ENCODE measurements around the gene CCDC30. TPM values are rescaled to one million over a fixed set of nuclear protein-coding genes. Genes with fewer than 3 reads are reported as not detected.

The CCDC30 gene
- total RNA-seq, 4 donors from 2014 or later, result 1.5 to 11.0 (median 6.0) TPM

DNA sequence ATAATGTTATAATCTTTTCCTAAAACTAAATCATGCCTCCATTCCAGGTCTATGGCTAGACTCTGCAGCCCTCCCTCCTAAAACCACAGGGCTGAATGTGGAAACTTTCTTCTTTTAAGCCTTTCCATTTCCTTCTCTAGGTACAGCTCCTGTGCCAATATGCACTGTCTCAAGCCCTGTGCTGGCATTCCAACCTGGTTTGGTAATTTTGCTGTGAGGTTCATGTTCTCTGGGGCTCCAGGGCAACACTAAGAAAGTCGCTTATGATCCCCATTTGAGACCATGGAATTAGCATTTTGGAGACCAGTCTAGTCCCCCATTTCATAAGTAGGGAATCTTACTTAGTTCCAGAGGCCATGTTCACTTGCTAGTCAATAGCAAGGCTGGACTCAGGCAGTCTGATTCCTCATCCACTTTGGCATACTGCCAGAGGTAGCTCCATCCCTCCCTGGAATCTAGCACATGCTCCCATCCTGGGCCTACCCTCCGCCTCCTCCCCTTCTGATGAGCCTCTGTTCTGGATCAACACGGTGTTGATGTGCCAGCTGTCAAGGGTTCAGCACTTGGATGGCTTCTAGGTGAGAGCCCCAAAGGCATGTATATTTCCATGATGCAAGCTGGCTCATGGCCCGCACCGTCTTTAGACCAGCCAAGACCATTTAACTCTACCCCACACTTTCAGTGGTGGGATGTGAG, 43.8 kb upstream of the CCDC30 start:
- intact Hi-C loops (cut with DNase I; ENCODE audit: low total_unique reads), result no loop called here
- peak; percentile 73 to 79 for DNase-seq
- Histone ChIP-seq H3K36me3 (no peaks in the 10 kb centered on the region), H3K27ac (peak overlapping the region in 1 of 2 donors; percentile 11), H3K27me3 (no peaks in the 10 kb centered on the region), H3K4me3 (no peak overlapping the region), H3K9me3 (no peaks in the 10 kb centered on the region), H3K4me1 (peaks cover 4 to 6% of the 10 kb centered on the region in 2 donors)
- TF ChIP-seq, protein P1, sequence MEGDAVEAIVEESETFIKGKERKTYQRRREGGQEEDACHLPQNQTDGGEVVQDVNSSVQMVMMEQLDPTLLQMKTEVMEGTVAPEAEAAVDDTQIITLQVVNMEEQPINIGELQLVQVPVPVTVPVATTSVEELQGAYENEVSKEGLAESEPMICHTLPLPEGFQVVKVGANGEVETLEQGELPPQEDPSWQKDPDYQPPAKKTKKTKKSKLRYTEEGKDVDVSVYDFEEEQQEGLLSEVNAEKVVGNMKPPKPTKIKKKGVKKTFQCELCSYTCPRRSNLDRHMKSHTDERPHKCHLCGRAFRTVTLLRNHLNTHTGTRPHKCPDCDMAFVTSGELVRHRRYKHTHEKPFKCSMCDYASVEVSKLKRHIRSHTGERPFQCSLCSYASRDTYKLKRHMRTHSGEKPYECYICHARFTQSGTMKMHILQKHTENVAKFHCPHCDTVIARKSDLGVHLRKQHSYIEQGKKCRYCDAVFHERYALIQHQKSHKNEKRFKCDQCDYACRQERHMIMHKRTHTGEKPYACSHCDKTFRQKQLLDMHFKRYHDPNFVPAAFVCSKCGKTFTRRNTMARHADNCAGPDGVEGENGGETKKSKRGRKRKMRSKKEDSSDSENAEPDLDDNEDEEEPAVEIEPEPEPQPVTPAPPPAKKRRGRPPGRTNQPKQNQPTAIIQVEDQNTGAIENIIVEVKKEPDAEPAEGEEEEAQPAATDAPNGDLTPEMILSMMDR (IDR thresholded peaks at IDR 0.05), result no peak
- TF ChIP-seq POLR2A (IDR thresholded peaks at IDR 0.05), result no peak

DNA sequence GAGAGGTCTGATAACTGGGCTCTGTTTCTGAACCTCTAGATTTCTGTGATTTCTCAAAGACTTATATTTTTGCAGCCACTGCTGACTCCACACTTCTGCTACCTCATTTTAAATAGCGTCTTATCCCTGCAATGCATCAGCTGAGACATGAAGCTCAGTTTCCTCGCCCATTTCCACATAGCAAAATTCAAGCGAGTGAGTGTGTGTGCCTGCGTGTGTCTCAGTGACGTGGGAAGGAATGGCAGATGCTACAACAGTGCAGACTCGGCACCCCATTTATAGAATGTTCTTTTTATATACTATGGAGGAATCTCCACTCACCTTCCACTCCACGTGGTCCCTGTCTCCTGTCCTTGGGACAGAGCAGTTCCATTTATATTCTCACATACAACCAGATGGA, 43.0 kb upstream of the CCDC30 start:
- TF ChIP-seq POLR2A (IDR thresholded peaks at IDR 0.05), result no peak
- TF ChIP-seq, protein P1 (IDR thresholded peaks at IDR 0.05), result no peak
- Histone ChIP-seq H3K36me3 (no peaks in the 10 kb centered on the region), H3K27me3 (no peaks in the 10 kb centered on the region), H3K4me3 (no peak overlapping the region), H3K27ac (no peak overlapping the region), H3K4me1 (peaks cover 4 to 6% of the 10 kb centered on the region in 2 donors), H3K9me3 (no peaks in the 10 kb centered on the region)
- no peak for DNase-seq
- intact Hi-C loops (cut with DNase I; ENCODE audit: low total_unique reads), result no loop called here

DNA sequence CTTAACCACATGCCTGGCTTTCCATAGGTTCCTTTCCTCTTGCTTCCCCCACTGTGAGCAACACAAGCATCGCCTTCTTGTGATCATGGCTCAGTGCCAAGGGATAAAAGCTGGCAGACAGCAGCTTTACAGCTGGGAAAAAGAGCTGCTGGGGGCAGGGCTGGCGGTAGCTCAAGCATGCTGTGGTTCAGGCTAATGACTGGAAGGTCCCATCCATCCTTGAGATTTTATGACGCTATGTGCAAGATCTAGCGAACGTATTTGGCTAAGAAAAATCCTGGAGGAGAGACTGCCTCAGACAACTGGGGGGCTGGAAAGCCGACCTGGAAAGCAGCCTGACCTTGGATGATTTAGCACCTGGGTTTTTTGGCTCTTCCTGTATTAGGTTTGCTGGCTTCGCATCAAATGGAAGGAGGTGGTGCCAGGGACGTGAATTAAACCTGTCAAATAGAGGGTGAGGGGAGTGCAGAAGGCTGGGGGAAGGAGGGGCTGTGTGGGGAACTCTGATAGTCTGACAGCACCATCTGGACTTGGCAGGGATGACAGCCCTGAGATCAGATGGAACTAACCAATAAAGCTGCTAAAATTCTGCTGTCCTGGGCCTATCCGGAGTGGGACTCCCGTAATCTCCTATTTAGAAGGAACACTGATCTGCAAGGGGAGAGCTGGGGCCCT, 42.0 kb upstream of the CCDC30 start:
- Histone ChIP-seq H3K4me3 (no peak overlapping the region), H3K36me3 (no peaks in the 10 kb centered on the region), H3K27me3 (no peaks in the 10 kb centered on the region), H3K9me3 (no peaks in the 10 kb centered on the region), H3K4me1 (peaks cover 4 to 6% of the 10 kb centered on the region in 2 donors), H3K27ac (peak overlapping the region in 1 of 2 donors; percentile 33)
- peak; percentile 86 to 87 for DNase-seq
- no peak for TF ChIP-seq POLR2A (IDR thresholded peaks at IDR 0.05)
- TF ChIP-seq, protein P1 (IDR thresholded peaks at IDR 0.05), result no peak
- intact Hi-C loops (cut with DNase I; ENCODE audit: low total_unique reads), result no loop called here

DNA sequence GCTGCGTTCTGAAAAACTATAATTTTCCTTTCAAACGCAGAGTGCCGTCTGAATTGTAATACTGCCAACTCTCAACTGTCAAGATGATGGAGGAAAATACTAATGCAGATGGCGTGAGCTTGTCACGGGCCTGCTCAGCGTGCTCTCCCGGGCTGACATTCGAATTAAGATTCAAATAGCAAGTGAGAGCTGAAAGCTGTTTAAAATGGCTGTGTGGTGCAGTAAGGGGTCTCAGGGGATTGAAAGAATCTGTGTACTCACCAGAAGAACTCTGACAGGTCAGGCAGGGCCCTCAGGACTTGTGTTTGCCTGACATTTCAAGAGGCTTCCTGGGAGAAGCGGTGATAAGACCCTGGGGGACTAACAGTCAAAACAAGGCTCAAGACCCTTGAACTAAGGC, 40.3 kb upstream of the CCDC30 start:
- no peak overlapping the region for H3K4me3 ChIP-seq
- H3K36me3 ChIP-seq, result no peaks in the 10 kb centered on the region
- no peak overlapping the region for H3K27ac ChIP-seq
- DNase-seq, result no peak
- no peaks in the 10 kb centered on the region for H3K27me3 ChIP-seq
- H3K4me1 ChIP-seq, result peaks cover 4 to 6% of the 10 kb centered on the region in 2 donors
- intact Hi-C loops (cut with DNase I; ENCODE audit: low total_unique reads), result no loop called here
- TF ChIP-seq, protein P1 (IDR thresholded peaks at IDR 0.05), result no peak
- H3K9me3 ChIP-seq, result no peaks in the 10 kb centered on the region

DNA sequence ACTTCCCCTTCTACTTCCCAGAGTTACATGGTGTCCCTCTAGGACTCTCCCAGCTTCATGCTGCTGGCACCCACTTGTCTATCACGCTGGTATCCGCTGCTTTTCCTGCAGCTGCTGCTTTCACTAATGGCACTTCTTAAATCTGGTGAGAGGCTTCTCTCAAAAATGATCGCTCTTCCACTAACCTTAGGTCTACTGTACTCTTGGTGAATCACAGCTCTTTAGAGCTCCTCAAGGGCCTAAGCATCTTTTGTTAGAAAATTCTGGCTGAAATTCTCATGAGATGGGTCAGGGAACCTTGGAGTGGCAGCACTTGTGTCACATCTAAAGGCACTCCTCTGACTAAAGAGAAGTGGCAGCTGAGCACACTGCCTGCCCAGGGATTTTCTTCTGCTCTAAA, 39.4 kb upstream of the CCDC30 start:
- no peak overlapping the region for H3K4me3 ChIP-seq
- H3K9me3 ChIP-seq, result no peaks in the 10 kb centered on the region
- no peak for TF ChIP-seq POLR2A (IDR thresholded peaks at IDR 0.05)
- TF ChIP-seq, protein P1 (IDR thresholded peaks at IDR 0.05), result no peak
- H3K36me3 ChIP-seq, result peaks cover 0 to 3% of the 10 kb centered on the region in 2 donors
- no peak for DNase-seq
- peaks cover 4 to 6% of the 10 kb centered on the region in 2 donors for H3K4me1 ChIP-seq
- intact Hi-C loops (cut with DNase I; ENCODE audit: low total_unique reads), result no loop called here
- H3K27ac ChIP-seq, result no peak overlapping the region
- no peaks in the 10 kb centered on the region for H3K27me3 ChIP-seq

Data from uterus (tissue), 4 donors.